Stomach (tissue), 9 donors: ENCODE data around the gene LRRC4C. TPM values are rescaled to one million over a fixed set of nuclear protein-coding genes. Genes with fewer than 3 reads are reported as not detected.

Experiments
- DNase-seq, 2 donors: peaks; one replicate each; pipeline versions ENCODE4 v3.0.0 to v3.0.0-alpha.2; 2013 to 2019
- H3K27ac ChIP-seq, 5 donors: fragments of 200-600 bp in 4 of 5; sonication (generic) in 4 of 5; one replicate each; pipeline ENCODE4 v1.5.1; 2013 to 2019; ENCODE audit warnings: mild to moderate bottlenecking in 1 of 5, moderate library complexity in 1 of 5
- H3K27me3 ChIP-seq, 3 donors: fragments of 200-600 bp; sonication (generic); one replicate each; pipeline ENCODE4 v1.5.1; 2017 to 2019; ENCODE audit warnings: mixed run types in 1 of 3
- H3K36me3 ChIP-seq, 4 donors: fragments of 200-600 bp; sonication (generic); 1 replicate in 3 of 4; 2 replicates in 1 of 4; pipeline ENCODE4 v1.5.1; 2016 to 2019
- H3K4me1 ChIP-seq, 4 donors: fragments of 200-600 bp; sonication (generic); one replicate each; pipeline ENCODE4 v1.5.1; 2016 to 2019
- H3K4me3 ChIP-seq, 4 donors: fragments of 200-600 bp; sonication (generic) in 3 of 4; one replicate each; pipeline ENCODE4 v1.5.1; 2016 to 2019; ENCODE audit warnings: mild to moderate bottlenecking in 1 of 4
- H3K9me3 ChIP-seq, 4 donors: fragments of 200-600 bp; sonication (generic); one replicate each; pipeline ENCODE4 v1.5.1; 2016 to 2019
- EP300 ChIP-seq: sonication (generic); formaldehyde crosslinking; IDR thresholded peaks from one replicate; pipeline ENCODE4 v1.6.1; 2017; ENCODE audit warnings: antibody characterized with exemption
- POLR2A ChIP-seq, 4 donors: fragments of 450-650 bp; IDR thresholded peaks; one replicate each; pipeline ENCODE4 v1.6.1; 2016; ENCODE audit warnings: antibody characterized with exemption in 4 of 4, control low read depth in 2 of 4, mild to moderate bottlenecking in 1 of 4, moderate library complexity in 1 of 4
- POLR2AphosphoS5 ChIP-seq, 3 donors: sonication (generic); formaldehyde crosslinking; IDR thresholded peaks; one replicate each; pipeline ENCODE4 v1.6.1; 2016; ENCODE audit warnings: antibody characterized with exemption in 3 of 3
- WGBS, 5 donors: extraction: QIAGEN DNeasy Blood & Tissue Kit in 3 of 5; methylation state at CpG; one replicate each; pipeline versions ENCODE4 v1.1.5 to v1.1.7; 2013 to 2018; 5-methylcytosine and 5-hydroxymethylcytosine counted together
- intact Hi-C: fragments of 100-400 bp; cut with DNase I; formaldehyde crosslinking; loops from one replicate; pipeline ENCODE4 v1.15.1; 2023; ENCODE audit warnings: low total_unique reads
- polyA plus RNA-seq, 3 donors: library from polyadenylated mRNA; stranded (reverse); fragments of 200-250 nt; gene quantifications; one replicate each; pipeline ENCODE4 v1.2.3, GENCODE V29; 2013
- total RNA-seq, 5 donors: library from RNA; depleted of rRNA; stranded (reverse); fragments of >200 nt; gene quantifications; one replicate each; pipeline versions ENCODE4 v1.1.0 to v1.2.3, GENCODE V29; 2014 to 2016
- TF ChIP-seq, protein P1 (sequence below), 7 experiments: fragments of 450-650 bp in 4 of 7; fragments of 200-600 bp in 3 of 7; sonication (generic) in 3 of 7; IDR thresholded peaks; one replicate each; pipeline ENCODE4 v1.5.1; 2016 to 2019; ENCODE audit warnings: antibody characterized with exemption in 7 of 7, control low read depth in 2 of 7, mild to moderate bottlenecking in 1 of 7
- donor health status: healthy with polysubstance abuse.
- donor health status: Bipolar disorder and iron deficiency.
- donor health status: healthy.

LRRC4C gene
- total and polyA plus RNA-seq, 8 donors, result 0.31 to 3.3 (median 0.45) TPM; not detected in 4

DNA sequence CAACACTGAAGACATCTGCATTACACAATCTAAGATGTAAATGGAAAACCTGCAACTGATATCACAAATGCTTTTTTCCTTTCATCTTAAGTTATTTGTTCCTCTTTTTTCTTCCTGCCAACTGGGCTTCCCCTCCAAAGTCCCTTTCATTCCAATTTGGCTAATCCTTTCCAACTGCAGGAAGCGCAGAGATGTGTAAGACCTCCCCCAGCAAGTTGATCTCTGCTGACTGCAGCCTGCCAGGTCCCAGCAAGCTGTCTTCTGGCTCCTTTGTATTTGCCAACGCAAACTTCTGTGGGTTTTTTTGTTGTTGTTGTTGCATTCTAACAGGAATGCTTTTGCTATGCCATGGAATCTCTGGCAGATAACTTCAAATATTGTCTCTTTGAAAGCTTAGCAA, 38.5 kb upstream of the LRRC4C start:
- DNase-seq, result peak in 1 of 2 donors; percentile 7
- H3K4me1 ChIP-seq, result no peaks in the 10 kb centered on the region
- no peak overlapping the region for H3K27ac ChIP-seq
- no peaks in the 10 kb centered on the region for H3K9me3 ChIP-seq
- WGBS, 5 donors, result 3 to 18% (median 10%) methylated on average over 2 of the region's 2 CpGs
- TF ChIP-seq, protein P1, sequence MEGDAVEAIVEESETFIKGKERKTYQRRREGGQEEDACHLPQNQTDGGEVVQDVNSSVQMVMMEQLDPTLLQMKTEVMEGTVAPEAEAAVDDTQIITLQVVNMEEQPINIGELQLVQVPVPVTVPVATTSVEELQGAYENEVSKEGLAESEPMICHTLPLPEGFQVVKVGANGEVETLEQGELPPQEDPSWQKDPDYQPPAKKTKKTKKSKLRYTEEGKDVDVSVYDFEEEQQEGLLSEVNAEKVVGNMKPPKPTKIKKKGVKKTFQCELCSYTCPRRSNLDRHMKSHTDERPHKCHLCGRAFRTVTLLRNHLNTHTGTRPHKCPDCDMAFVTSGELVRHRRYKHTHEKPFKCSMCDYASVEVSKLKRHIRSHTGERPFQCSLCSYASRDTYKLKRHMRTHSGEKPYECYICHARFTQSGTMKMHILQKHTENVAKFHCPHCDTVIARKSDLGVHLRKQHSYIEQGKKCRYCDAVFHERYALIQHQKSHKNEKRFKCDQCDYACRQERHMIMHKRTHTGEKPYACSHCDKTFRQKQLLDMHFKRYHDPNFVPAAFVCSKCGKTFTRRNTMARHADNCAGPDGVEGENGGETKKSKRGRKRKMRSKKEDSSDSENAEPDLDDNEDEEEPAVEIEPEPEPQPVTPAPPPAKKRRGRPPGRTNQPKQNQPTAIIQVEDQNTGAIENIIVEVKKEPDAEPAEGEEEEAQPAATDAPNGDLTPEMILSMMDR (IDR thresholded peaks at IDR 0.05), result no peak
- TF ChIP-seq POLR2A (IDR thresholded peaks at IDR 0.05), result no peak
- TF ChIP-seq EP300, result no peak
- H3K36me3 ChIP-seq, result no peaks in the 10 kb centered on the region
- intact Hi-C loops, result no loop called here
- H3K27me3 ChIP-seq, result no peaks in the 10 kb centered on the region
- H3K4me3 ChIP-seq, result no peak overlapping the region

DNA sequence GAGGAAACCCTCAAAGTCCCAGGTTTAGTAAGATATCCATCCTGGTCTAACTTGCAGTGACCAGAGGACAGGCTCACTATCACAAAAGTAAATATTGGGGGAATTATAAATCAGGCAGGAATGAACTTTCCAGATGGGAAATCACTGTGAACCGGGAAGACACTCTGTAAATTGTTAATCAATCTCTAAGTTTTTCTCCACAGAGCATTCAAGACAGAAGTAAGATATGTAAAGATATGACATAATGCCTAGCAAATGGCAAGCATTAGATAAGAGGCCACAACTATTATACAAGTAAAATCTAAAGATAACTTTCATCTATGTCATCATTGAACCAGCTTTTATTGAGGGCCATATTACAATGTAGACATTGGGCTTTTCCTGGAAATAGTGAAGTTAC, 35.3 kb upstream of the LRRC4C start:
- no peak overlapping the region for H3K4me3 ChIP-seq
- H3K4me1 ChIP-seq, result no peaks in the 10 kb centered on the region
- TF ChIP-seq EP300, result no peak
- TF ChIP-seq POLR2A (IDR thresholded peaks at IDR 0.05), result no peak
- no peak for TF ChIP-seq POLR2AphosphoS5 (IDR thresholded peaks at IDR 0.05)
- intact Hi-C loops, result no loop called here
- H3K9me3 ChIP-seq, result no peaks in the 10 kb centered on the region
- H3K36me3 ChIP-seq, result no peaks in the 10 kb centered on the region
- 5 to 26% (median 15%) methylated on average over 1 of the region's 1 CpG for WGBS, 5 donors
- no peak overlapping the region for H3K27ac ChIP-seq
- DNase-seq, result no peak
- H3K27me3 ChIP-seq, result no peaks in the 10 kb centered on the region

DNA sequence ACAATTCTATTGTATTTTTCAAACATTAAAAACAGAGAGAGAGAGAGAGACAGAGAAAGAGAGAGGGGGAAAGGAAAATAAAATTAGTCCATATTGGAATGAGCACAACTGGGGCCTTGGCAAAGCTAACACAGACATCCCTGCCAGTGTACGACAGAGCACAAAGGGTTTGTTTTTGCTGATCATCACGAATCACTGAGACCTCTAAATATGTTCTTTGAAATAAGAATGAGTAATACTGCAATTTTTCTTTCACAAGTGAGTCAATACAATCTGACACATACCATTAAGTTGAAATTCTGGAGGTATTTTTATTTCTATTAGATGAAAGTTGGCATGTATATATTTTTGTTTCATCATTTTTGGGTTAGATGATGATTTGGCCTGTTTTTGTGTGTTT, 27.0 kb upstream of the LRRC4C start:
- H3K9me3 ChIP-seq, result no peaks in the 10 kb centered on the region
- intact Hi-C loops, result no loop called here
- no peaks in the 10 kb centered on the region for H3K27me3 ChIP-seq
- WGBS, 5 donors, result 50 to 69% (median 59%) methylated on average over 2 of the region's 2 CpGs
- no peak overlapping the region for H3K4me3 ChIP-seq
- DNase-seq, result no peak
- H3K27ac ChIP-seq, result no peak overlapping the region
- TF ChIP-seq POLR2AphosphoS5 (IDR thresholded peaks at IDR 0.05) (no peak), POLR2A (IDR thresholded peaks at IDR 0.05) (no peak), EP300 (no peak)
- TF ChIP-seq, protein P1 (IDR thresholded peaks at IDR 0.05), result no peak
- no peaks in the 10 kb centered on the region for H3K36me3 ChIP-seq
- no peaks in the 10 kb centered on the region for H3K4me1 ChIP-seq

DNA sequence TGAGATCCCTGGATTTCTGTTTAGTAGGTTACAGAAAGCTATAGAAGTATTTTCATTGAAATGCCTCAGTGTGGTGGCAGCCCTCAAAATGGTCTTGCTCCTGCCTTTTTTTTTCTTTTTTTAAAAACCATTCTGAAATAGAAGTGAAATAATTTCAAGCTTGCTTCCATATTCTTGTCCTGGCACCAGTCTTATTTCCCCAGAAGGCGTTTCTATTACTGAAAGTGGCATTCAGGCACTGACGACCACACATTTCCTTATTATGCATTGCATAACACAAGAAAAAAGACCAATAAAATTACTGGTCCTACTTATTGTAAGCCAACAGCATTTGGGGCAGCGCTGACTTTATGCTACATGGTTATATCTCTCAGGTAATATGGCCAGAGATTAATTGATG, 24.5 kb upstream of the LRRC4C start:
- no peak overlapping the region for H3K27ac ChIP-seq

DNA sequence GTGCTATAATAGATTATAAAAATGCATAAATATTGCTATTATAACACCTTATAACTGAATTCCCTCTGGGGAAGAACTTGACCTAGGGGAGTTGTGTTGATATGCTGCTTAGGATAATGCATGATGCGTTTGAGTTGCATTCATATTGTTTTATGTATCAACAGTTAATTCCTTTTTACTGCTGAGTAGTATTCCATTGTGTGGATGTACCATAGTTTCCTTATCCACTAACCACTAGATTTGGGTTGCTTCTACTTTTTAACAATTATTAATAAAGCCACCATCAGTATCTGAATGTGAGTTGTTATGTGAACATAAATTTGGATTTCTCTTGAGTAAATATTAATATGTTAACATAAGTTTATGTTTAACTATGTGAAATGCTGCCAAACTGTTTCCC, 19.7 kb upstream of the LRRC4C start:
- intact Hi-C loops, result no loop called here
- no peaks in the 10 kb centered on the region for H3K4me1 ChIP-seq
- WGBS, 5 donors, result 63 to 88% (median 76%) methylated on average over 1 of the region's 1 CpG
- H3K9me3 ChIP-seq, result peaks cover 0 to 11% (median 7%) of the 10 kb centered on the region in 4 donors
- no peaks in the 10 kb centered on the region for H3K36me3 ChIP-seq
- no peak for TF ChIP-seq EP300
- no peak for TF ChIP-seq POLR2A (IDR thresholded peaks at IDR 0.05)
- TF ChIP-seq, protein P1 (IDR thresholded peaks at IDR 0.05), result no peak
- TF ChIP-seq POLR2AphosphoS5 (IDR thresholded peaks at IDR 0.05), result no peak
- H3K27me3 ChIP-seq, result no peaks in the 10 kb centered on the region
- no peak overlapping the region for H3K27ac ChIP-seq
- DNase-seq, result no peak
- H3K4me3 ChIP-seq, result no peak overlapping the region

More for the DNA sequence above, 24.5 kb upstream of the LRRC4C start:
- no peak overlapping the region for H3K4me3 ChIP-seq
- no peaks in the 10 kb centered on the region for H3K27me3 ChIP-seq
- intact Hi-C loops, result no loop called here
- H3K4me1 ChIP-seq, result no peaks in the 10 kb centered on the region
- peaks cover 0 to 7% (median 3%) of the 10 kb centered on the region in 4 donors for H3K9me3 ChIP-seq
- TF ChIP-seq POLR2AphosphoS5 (IDR thresholded peaks at IDR 0.05), result no peak
- TF ChIP-seq, protein P1 (IDR thresholded peaks at IDR 0.05), result no peak
- no peak for TF ChIP-seq POLR2A (IDR thresholded peaks at IDR 0.05)
- TF ChIP-seq EP300, result no peak
- no peaks in the 10 kb centered on the region for H3K36me3 ChIP-seq
- 29 to 44% (median 32%) methylated on average over 3 of the region's 3 CpGs for WGBS, 5 donors
- no peak for DNase-seq
